Activated CD4-positive, alpha-beta T cell treated with anti-CD3 and anti-CD28 coated beads for 4 hours (primary cell): ENCODE results near the gene BPIFB4.

Experiments
- DNase-seq, 2 donors: peaks; one replicate each; pipeline ENCODE4 v3.0.0-alpha.2; 2020

Gene BPIFB4

DNA sequence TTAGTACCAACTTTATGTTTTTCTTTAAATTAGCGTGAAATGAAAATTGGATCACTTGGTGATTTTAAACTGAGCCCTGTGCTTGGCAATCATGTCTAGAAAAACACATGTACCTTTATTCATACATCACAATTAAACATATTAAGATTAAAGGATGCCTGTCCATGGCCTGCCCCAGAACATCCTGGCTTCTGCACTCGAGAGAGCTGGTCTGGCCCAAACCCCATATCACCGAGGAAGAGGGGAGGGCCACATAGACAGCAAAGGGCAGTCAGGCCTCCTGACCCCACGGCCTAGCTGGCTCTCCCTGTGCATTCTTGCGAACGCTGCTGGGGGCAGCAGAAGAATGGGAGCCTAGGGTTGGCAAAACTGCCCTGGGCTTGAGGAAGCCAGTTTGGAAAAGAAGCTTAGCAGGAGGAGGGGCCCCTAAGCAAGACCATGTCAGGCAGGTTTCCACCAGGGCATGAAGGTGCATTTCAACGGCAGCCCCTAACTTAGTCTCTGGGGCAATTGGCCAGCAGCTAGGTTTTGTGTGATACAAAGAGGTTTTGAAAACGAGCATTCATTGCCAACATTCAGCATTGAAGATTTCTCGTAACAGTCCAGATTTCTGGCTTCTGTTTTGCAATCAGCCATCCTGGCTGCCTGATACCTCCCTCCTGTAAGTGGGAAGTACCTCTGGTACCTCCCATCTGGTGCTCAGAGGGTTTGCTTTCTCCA is 17.2 kb upstream of the BPIFB4 start:
- no peak for DNase-seq

- DNase-seq, result no peak
Measured at GRCh38 chr20:33062825-33063149, 16.7 kb upstream of the BPIFB4 start.

DNA sequence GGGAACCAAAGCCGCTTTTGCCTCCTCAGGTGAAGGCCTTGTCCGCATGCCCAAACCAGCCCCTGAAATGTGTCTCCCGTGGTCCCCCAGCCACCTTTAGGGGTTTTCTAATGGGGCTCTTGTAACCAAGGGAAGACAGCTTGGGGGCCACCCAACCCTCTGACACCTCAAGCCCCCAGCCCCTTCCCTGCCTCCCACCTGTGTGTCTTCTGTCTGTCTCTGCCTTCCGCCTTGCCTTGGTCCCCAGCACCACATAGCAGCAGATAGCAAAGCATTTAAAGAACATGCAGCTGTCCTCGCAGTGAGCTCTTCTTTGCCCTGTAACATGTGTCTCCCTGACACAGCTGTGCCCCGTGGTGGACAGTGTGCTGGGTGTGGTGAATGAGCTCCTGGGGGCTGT is 16.2 kb upstream of the BPIFB4 start:
- DNase-seq, result no peak

DNA sequence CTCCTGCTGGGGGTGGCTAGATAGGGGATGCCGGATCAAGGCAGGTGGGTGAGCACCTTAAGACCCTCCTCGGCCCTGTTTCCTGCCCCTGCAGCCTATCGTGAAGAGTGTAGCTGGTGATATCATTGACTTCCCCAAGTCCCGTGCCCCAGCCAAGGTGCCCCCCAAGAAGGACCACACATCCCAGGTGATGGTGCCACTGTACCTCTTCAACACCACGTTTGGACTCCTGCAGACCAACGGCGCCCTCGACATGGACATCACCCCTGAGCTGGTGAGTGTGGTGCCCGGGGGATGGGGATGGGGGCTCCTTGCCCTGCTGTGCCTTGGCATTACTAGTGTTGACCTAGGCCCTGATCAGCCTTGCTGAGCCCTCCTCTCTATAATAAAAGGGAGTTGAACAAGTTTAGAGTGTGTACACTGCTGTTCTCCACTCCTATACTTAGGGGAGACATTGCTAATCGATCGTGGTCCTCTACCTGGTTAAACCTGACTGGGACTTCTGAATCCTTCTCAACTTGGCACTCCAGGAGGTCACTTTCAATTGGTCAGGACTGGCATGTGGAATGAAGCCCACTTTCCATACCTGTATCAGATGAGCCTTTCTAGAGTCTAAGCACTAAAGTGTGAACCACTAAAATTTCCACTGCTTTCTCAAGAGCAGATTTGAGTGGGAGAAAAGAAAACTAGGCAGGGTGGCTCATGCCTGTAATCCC is 14.7 kb upstream of the BPIFB4 start:
- DNase-seq, result no peak

DNA sequence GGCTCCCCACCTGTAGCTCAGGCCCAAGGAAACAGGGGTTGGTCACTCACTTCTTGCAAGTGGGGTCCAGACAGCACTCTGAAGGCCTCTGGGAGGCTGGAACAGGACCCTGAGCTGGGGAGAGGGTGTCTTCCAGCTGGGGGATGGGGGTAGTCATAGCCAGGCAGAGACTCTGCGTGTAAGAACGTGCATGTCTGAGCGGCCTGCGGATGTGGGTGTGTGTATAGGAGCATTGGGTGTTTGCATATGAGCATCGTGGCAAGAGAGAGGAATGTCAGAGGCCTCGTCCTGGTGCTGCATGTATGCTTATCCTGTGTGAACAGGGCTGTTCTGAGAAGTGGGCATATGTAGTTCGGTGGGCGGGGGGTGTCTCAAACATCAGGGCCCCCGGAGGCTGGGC is 13.7 kb upstream of the BPIFB4 start:
- DNase-seq, result no peak

DNA sequence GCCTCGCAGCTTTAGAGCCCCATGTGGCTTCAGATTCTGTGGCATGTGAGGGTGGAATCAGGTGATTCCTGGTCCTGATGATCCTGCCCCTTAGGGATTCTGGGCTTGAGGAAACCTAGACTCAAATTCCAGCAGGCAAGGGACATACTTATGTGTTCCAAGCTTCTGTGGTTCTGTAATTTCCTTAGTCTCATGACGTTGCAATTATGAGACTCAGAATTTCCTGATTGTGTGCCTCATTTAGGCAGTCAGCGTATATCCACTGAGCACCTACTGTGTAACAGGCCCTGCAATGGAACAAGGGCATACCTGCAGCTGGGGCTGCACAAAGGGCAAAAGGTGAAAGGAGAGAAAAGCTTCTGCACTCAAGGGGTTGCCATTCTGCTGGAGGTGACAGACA is 11.6 kb upstream of the BPIFB4 start:
- no peak for DNase-seq

DNA sequence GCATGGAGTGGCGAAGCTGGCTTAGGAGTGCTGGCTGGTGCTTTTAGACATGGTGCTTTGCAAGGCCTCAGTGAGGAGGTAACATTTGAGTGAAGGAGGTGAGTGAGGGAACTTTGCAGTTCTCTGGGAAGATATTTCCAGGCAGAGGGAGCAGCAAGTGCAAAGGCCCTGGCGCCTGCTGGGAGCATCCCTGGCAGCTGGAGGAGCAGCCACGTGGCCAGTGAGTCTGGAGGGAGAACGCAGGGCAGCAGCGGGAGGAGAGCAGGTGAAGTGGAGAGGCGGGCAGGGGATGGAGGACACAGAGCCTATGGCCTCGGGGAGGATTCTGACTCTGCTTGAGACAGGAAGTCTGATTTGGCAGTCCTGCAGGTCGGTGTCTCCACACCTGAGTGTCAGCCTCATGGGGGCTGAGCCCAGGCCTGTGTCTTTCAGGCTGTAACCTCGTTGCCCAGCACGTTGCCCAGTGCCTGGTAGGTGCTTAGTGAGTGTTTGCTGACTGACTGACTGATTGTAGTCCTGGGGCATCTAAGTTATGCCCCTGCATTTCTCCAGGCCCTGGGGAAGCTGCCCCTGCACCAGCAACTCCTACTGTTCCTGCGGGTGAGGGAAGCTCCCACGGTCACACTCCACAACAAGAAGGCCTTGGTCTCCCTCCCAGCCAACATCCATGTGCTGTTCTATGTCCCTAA is 11.0 kb upstream of the BPIFB4 start:
- no peak for DNase-seq

DNA sequence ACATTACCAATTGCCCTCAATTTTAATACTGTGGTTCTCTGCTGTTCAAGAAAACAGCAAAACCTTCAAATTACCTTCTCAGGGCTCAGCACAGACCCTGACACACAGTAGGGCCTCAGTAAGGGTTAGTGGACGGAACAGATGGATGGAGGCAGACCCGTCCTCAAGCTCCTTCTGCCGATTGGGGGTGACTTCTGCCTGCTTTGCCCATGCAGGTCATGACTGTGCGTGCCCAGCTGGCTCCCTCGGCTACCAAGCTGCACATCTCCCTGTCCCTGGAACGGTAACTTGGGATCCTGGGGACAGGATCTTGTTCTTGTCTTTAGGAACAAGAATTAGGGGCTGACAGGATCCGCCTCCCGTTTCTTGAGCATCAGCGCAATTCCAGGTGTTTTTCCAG is 9.8 kb upstream of the BPIFB4 start:
- DNase-seq, result no peak

DNA sequence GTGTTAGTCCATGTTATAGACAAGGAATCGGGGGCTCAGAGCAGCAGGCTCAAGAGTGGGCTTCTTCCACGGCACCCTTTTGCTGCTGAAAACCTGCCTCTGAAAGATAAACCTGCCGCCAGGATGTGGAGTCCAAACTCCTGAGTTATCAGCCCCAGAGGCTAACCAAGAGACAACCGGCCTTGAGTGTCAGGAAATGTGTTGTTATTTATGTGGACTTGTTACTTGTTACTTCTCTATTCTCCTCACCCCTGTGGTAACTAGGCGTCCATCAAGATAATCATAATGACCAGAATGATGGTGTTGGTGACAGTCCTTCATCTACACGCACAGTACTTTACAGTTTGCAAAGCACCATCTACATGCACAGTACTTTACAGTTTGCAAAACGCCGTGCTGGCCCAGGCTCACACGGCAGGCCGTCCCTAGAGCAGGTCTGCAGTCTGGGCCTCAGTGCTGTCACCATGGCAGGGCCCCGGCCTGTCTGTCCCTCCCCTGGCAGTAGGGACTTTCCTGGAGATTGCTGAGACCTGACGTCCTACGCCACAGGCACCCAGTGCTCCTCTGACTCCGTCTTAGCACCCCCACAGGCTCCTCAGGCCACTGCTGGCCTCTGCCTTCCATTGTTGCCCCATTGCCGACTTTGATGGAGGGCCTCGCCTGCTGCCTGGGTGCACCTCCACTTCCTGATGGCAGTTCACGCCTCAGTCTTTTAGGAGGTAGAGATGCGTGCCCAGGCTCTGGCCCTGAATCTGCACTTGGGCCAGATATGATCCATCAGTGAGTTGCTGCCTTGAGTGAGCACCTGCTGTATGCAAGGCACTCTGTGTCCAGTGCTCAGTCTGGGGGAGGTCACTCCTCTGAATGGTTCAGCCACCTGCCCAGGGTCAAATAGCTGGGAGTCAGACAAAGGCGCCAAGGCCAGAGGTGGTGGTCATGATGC is 9.1 kb upstream of the BPIFB4 start:
- no peak for DNase-seq

DNA sequence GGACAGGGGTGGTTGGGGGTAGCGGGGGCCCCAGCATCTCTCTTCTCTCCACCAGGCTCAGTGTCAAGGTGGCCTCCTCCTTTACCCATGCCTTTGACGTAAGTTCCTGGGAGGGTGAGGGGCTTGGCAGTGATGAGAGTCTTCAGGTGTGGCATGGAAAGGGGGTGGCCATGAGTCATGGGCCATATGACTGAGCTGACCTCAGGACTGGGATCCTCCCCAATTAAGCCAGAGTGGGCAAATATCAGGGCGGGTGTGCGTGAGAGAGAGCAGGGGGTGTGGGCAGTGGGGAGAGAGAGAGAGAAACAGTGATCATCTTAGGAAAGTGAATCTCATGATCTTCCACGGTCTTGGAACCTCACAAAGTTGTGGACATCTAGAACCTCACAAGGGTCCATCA is 8.2 kb upstream of the BPIFB4 start:
- no peak for DNase-seq

- DNase-seq, result no peak
Measured at GRCh38 chr20:33072362-33072761, 7.1 kb upstream of the BPIFB4 start.

- no peak for DNase-seq
Measured at GRCh38 chr20:33072813-33073212, 6.6 kb upstream of the BPIFB4 start.

GRCh38 chr20:33074675-33075074 is 4.8 kb upstream of the BPIFB4 start:
- DNase-seq, result no peak

GRCh38 chr20:33075281-33075680 is 4.2 kb upstream of the BPIFB4 start:
- DNase-seq, result no peak

GRCh38 chr20:33076662-33077372 is 2.6 kb upstream of the BPIFB4 start:
- DNase-seq, result no peak

DNA sequence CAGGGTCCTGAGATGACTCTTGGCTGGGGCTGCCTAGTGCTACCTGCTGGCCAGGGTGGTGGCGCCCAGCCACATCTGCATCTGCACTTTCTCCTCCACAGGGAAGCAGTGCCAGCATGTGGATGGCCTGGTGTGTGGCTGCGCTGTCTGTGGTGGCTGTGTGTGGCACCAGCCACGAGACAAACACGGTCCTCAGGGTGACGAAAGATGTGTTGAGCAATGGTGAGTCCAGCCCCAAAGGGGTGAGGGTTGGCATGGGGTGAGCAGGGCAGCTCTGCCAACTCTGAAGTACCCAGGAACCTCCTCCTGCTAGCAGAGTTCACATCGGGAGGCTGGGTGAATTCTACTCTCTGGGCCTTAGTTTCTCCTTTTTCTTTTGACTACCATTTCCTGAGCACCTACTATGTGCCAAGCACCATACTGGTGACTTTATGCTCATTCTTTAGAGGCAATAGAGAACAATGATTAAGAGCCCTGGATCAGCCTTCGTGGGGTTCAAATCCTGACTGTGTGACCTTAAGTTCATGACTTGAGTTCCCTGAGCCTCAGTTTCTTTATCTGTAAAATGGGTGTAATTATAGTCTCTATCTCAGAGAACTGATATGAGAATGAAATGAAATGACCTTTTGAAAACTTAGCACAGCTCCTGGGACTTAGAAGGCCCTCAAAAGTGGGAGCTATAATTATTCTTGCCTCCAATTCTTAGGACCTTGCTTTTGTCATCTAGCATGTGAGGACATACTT is 2.1 kb downstream of the BPIFB4 start:
- no peak for DNase-seq

DNA sequence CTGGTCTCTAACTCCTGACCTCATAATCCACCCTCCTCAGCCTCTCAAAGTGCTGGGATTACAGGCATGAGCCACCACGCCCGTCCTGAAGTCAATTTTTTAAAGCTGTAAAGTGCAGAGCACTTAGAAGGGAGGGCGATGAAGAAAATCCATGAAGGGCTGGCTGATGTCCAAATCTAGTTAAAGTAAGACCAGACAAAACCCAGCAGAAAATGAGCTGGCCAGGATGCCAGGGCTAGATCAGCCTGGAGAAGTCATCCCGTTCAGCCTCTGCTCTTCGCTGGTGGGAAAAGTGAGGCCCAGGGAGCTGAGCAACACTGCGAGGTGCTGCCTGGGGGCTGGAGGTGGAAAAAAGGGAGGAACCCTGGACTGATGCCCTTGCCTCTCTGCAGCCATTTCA is 3.1 kb downstream of the BPIFB4 start:
- DNase-seq, result no peak

- DNase-seq, result no peak
Measured at GRCh38 chr20:33083544-33084340, 4.3 kb downstream of the BPIFB4 start.

DNA sequence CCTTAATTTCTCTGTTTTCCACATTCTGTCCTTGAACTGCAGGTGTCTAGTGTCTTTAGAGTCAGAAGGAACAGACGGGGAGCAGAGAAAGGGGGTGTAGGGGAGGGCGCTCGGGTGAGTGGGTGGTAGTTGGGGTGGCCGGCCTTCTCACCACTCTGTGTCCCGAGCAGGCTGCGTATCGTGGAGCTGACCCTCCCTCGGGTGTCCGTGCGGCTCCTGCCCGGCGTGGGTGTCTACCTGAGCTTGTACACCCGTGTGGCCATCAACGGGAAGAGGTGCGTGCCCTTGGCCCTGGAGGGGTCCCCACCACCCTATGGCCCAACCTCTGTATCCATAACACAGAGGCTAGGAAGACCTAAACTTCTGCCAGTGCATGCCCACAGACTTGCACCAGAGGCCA is 5.3 kb downstream of the BPIFB4 start:
- no peak for DNase-seq

GRCh38 chr20:33086052-33086722 is 6.7 kb downstream of the BPIFB4 start:
- no peak for DNase-seq
